HEK293 (cell line): ENCODE results near the gene SAMD4A.
A peak's percentile ranks its signal among the peaks of the same experiment; 100 is the strongest.

Experiments
- CTCF ChIA-PET: fragments of 350-600 bp; formaldehyde crosslinking; extraction: SDS; loops from one replicate; lab custom pipeline; 2021; ENCODE audit warnings: antibody characterized with exemption; lab: Yijun Ruan, JAX
- POLR2A ChIA-PET: fragments of 300-600 bp; formaldehyde crosslinking; extraction: SDS; loops from one replicate; lab custom pipeline; 2020; ENCODE audit warnings: antibody characterized with exemption, inconsistent platforms; lab: Yijun Ruan, JAX
- H3K27ac ChIP-seq: fragments of 200-500 bp; sonication (Bioruptor generic); 2 replicates; pipeline ENCODE4 v1.5.1; 2014; ENCODE audit warnings: low read depth, low read length, control low read depth, inconsistent platforms; ENCODE audit errors: extremely low read depth
- H3K36me3 ChIP-seq, 2 experiments: fragments of 200-500 bp in 1 of 2; sonication (Bioruptor generic) in 1 of 2; 1 replicate in 1 of 2; 2 replicates in 1 of 2; pipeline ENCODE4 v1.5.1; 2014 to 2017; ENCODE audit warnings: inconsistent platforms in 2 of 2, low read length in 2 of 2; ENCODE audit not compliant: control insufficient read depth in 2 of 2, insufficient read depth in 1 of 2
- H3K4me1 ChIP-seq: fragments of 200-500 bp; sonication (Bioruptor generic); 2 replicates; pipeline ENCODE4 v1.5.1; 2014; ENCODE audit warnings: mild to moderate bottlenecking, low read length, inconsistent platforms; ENCODE audit not compliant: control insufficient read depth, insufficient read depth
- H3K4me3 ChIP-seq: 2 replicates; pipeline ENCODE4 v1.5.1; 2011; ENCODE audit warnings: low read depth, mild to moderate bottlenecking, control low read depth, low read length, moderate library complexity
- H3K9me3 ChIP-seq: fragments of 200-500 bp; sonication (Bioruptor generic); 2 replicates; pipeline ENCODE4 v1.5.1; 2014; ENCODE audit warnings: low read depth, low read length, inconsistent platforms; ENCODE audit not compliant: control insufficient read depth, insufficient read depth
- BCL6B ChIP-seq: fragments of 450-650 bp; formaldehyde crosslinking; IDR thresholded peaks from 2 replicates; pipeline ENCODE4 v1.5.1; 2017; ENCODE audit warnings: missing biosample characterization, missing genetic modification characterization
- GLI2 ChIP-seq: fragments of 450-650 bp; formaldehyde crosslinking; IDR thresholded peaks from 2 replicates; pipeline ENCODE4; 2017; ENCODE audit warnings: missing biosample characterization, missing genetic modification characterization, low read depth, borderline replicate concordance
- GLI4 ChIP-seq: fragments of 450-650 bp; formaldehyde crosslinking; IDR thresholded peaks from 2 replicates; pipeline ENCODE4 v1.5.1; 2016; ENCODE audit warnings: missing biosample characterization, missing genetic modification characterization
- GLIS2 ChIP-seq: fragments of 450-650 bp; formaldehyde crosslinking; IDR thresholded peaks from 2 replicates; pipeline ENCODE4 v1.5.1; 2016; ENCODE audit warnings: missing biosample characterization, missing genetic modification characterization
- PATZ1 ChIP-seq: fragments of 450-650 bp; formaldehyde crosslinking; IDR thresholded peaks from 2 replicates; pipeline ENCODE4 v1.5.1; 2016; ENCODE audit warnings: missing biosample characterization, missing genetic modification characterization
- RBAK ChIP-seq: fragments of 450-650 bp; formaldehyde crosslinking; IDR thresholded peaks from 2 replicates; pipeline ENCODE4 v1.5.1; 2016; ENCODE audit warnings: missing biosample characterization, missing genetic modification characterization
- SCRT2 ChIP-seq: fragments of 450-650 bp; formaldehyde crosslinking; IDR thresholded peaks from 2 replicates; pipeline ENCODE4 v1.5.1; 2016; ENCODE audit warnings: missing biosample characterization, missing genetic modification characterization
- YY2 ChIP-seq: fragments of 450-650 bp; formaldehyde crosslinking; IDR thresholded peaks from 2 replicates; pipeline ENCODE4 v1.5.1; 2016; ENCODE audit warnings: missing biosample characterization, missing genetic modification characterization
- ZBTB48 ChIP-seq: fragments of 450-650 bp; formaldehyde crosslinking; IDR thresholded peaks from 2 replicates; pipeline ENCODE4 v1.5.1; 2016; ENCODE audit warnings: missing biosample characterization, missing genetic modification characterization
- ZFP3 ChIP-seq: fragments of 450-650 bp; formaldehyde crosslinking; IDR thresholded peaks from 2 replicates; pipeline ENCODE4 v1.5.1; 2016; ENCODE audit warnings: low read depth, missing biosample characterization, missing genetic modification characterization
- ZNF132 ChIP-seq: fragments of 450-650 bp; formaldehyde crosslinking; IDR thresholded peaks from 2 replicates; pipeline ENCODE4 v1.5.1; 2017; ENCODE audit warnings: missing biosample characterization, missing genetic modification characterization, borderline replicate concordance
- ZNF146 ChIP-seq: fragments of 450-650 bp; formaldehyde crosslinking; IDR thresholded peaks from 2 replicates; pipeline ENCODE4 v1.5.1; 2016; ENCODE audit warnings: missing biosample characterization, missing genetic modification characterization
- ZNF223 ChIP-seq: fragments of 450-650 bp; formaldehyde crosslinking; IDR thresholded peaks from 2 replicates; pipeline ENCODE4 v1.5.1; 2016; ENCODE audit warnings: missing biosample characterization, missing genetic modification characterization
- ZNF24 ChIP-seq: fragments of 450-650 bp; formaldehyde crosslinking; IDR thresholded peaks from 2 replicates; pipeline ENCODE4 v1.5.1; 2016; ENCODE audit warnings: missing biosample characterization, missing genetic modification characterization
- ZNF302 ChIP-seq: fragments of 450-650 bp; formaldehyde crosslinking; IDR thresholded peaks from 2 replicates; pipeline ENCODE4 v1.5.1; 2016; ENCODE audit warnings: missing biosample characterization, missing genetic modification characterization, low read depth
- ZNF341 ChIP-seq: fragments of 450-650 bp; formaldehyde crosslinking; IDR thresholded peaks from 2 replicates; pipeline ENCODE4; 2016; ENCODE audit warnings: low read depth, missing biosample characterization, missing genetic modification characterization
- ZNF362 ChIP-seq: fragments of 450-650 bp; formaldehyde crosslinking; IDR thresholded peaks from 2 replicates; pipeline ENCODE4 v1.5.1; 2016; ENCODE audit warnings: missing biosample characterization, missing genetic modification characterization
- ZNF391 ChIP-seq: fragments of 450-650 bp; formaldehyde crosslinking; IDR thresholded peaks from 2 replicates; pipeline ENCODE4 v1.5.1; 2016; ENCODE audit warnings: low read depth, missing biosample characterization, missing genetic modification characterization, borderline replicate concordance
- ZNF48 ChIP-seq: fragments of 450-650 bp; formaldehyde crosslinking; IDR thresholded peaks from 2 replicates; pipeline ENCODE4 v1.5.1; 2016; ENCODE audit warnings: missing biosample characterization, missing genetic modification characterization
- ZNF548 ChIP-seq: fragments of 450-650 bp; formaldehyde crosslinking; IDR thresholded peaks from 2 replicates; pipeline ENCODE4 v1.5.1; 2016; ENCODE audit warnings: missing biosample characterization, missing genetic modification characterization
- ZNF571 ChIP-seq: fragments of 450-650 bp; formaldehyde crosslinking; IDR thresholded peaks from 2 replicates; pipeline ENCODE4 v1.5.0; 2017; ENCODE audit warnings: missing biosample characterization, missing genetic modification characterization
- ZNF621 ChIP-seq: fragments of 450-650 bp; formaldehyde crosslinking; IDR thresholded peaks from 2 replicates; pipeline ENCODE4 v1.5.1; 2017; ENCODE audit warnings: missing biosample characterization, missing genetic modification characterization
- ZNF624 ChIP-seq: fragments of 450-650 bp; formaldehyde crosslinking; IDR thresholded peaks from 2 replicates; pipeline ENCODE4 v1.5.1; 2017; ENCODE audit warnings: missing biosample characterization, missing genetic modification characterization

SAMD4A gene

GRCh38 chr14:54769951-54770863 is 203.3 kb downstream of the SAMD4A start:
- POLR2A ChIA-PET = no interaction called here

GRCh38 chr14:54771411-54772027 is 204.6 kb downstream of the SAMD4A start:
- ChIA-PET POLR2A (interaction anchor here (2.5 kb wide), 1 partner anchor 206 kb away, joined by 23 read pairs; the partner anchor contains the start of gene SAMD4A), CTCF (interaction anchor here (0.9 to 1.8 kb wide), 2 partner anchors 23 to 207 kb away, joined by 3 to 7 read pairs; no protein-coding TSS in a partner anchor)
- 0 out of 2 replicates have a peak, but pooled peaks cover 2% of the 10 kb centered on the region for H3K4me1 ChIP-seq
- no peak overlapping the region for H3K27ac ChIP-seq
- H3K4me3 ChIP-seq = no peak overlapping the region
- H3K9me3 ChIP-seq = no peaks in the 10 kb centered on the region
- TF ChIP-seq ZNF341 (tag by site-specific recombination) = no peak
- TF ChIP-seq ZNF48 (tag by site-specific recombination) = no peak
- TF ChIP-seq RBAK (tag by site-specific recombination) = no peak
- no peak for TF ChIP-seq ZNF548 (tag by site-specific recombination)
- TF ChIP-seq ZNF146 (tag by site-specific recombination) = no peak
- no peak for TF ChIP-seq GLIS2 (tag by site-specific recombination)
- TF ChIP-seq YY2 = no peak
- TF ChIP-seq SCRT2 (tag by site-specific recombination) = no peak
- TF ChIP-seq ZNF624 (tag by site-specific recombination) = no peak
- TF ChIP-seq ZNF132 (tag by site-specific recombination) = no peak
- no peak for TF ChIP-seq PATZ1 (tag by site-specific recombination)
- no peak for TF ChIP-seq ZNF391 (tag by site-specific recombination)
- no peak for TF ChIP-seq ZNF302
- no peaks in the 10 kb centered on the region; a peak in 2 of 3 replicates for H3K36me3 ChIP-seq

More at GRCh38 chr14:54769951-54770863, 203.3 kb downstream of the SAMD4A start:
- H3K27ac ChIP-seq = no peak overlapping the region
- peaks cover 0 to 2% of the 10 kb centered on the region in 2 experiments; a peak in 2 of 3 replicates for H3K36me3 ChIP-seq
- H3K4me1 ChIP-seq = 0 out of 2 replicates have a peak, but pooled peaks cover 2% of the 10 kb centered on the region
- TF ChIP-seq ZNF621 (tag by site-specific recombination) (no peak), ZNF132 (tag by site-specific recombination) (no peak), ZNF341 (tag by site-specific recombination) (no peak), ZBTB48 (tag by site-specific recombination) (no peak), GLI4 (tag by site-specific recombination) (no peak)
- H3K9me3 ChIP-seq = no peaks in the 10 kb centered on the region
- CTCF ChIA-PET = interaction anchor here (0.6 to 1.8 kb wide), 6 partner anchors 59 to 206 kb away, joined by 3 to 7 read pairs (median 3); no protein-coding TSS in a partner anchor
- H3K4me3 ChIP-seq = no peak overlapping the region

GRCh38 chr14:54772451-54772881 is 205.5 kb downstream of the SAMD4A start:
- no peak overlapping the region for H3K4me3 ChIP-seq
- POLR2A ChIA-PET = interaction anchor here (2.5 kb wide), 1 partner anchor 206 kb away, joined by 23 read pairs; the partner anchor contains the start of gene SAMD4A
- 0 out of 2 replicates have a peak overlapping the region, but pooled peaks have one; percentile 3 for H3K27ac ChIP-seq
- no peaks in the 10 kb centered on the region for H3K9me3 ChIP-seq
- no peaks in the 10 kb centered on the region; a peak in 2 of 3 replicates for H3K36me3 ChIP-seq
- 0 out of 2 replicates have a peak, but pooled peaks cover 2% of the 10 kb centered on the region for H3K4me1 ChIP-seq
- CTCF ChIA-PET = interaction anchor here (0.5 to 3.7 kb wide), 29 partner anchors 8 to 1208 kb away, joined by 3 to 28 read pairs (median 4); partner anchors contain the start of gene SAMD4A
- TF ChIP-seq ZFP3 (tag by site-specific recombination) = no peak
- TF ChIP-seq BCL6B = no peak
- no peak for TF ChIP-seq GLI2 (tag by site-specific recombination)
- no peak for TF ChIP-seq GLI4 (tag by site-specific recombination)
- no peak for TF ChIP-seq ZNF621 (tag by site-specific recombination)
- no peak for TF ChIP-seq ZNF362 (tag by site-specific recombination)
- TF ChIP-seq ZNF223 = no peak
- no peak for TF ChIP-seq ZNF24 (tag by site-specific recombination)
- no peak for TF ChIP-seq ZNF571
